ENCODE measurements around the gene UTP3. TPM values are rescaled to one million over a fixed set of nuclear protein-coding genes. Genes with fewer than 3 reads are reported as not detected.
"Not testable (repeated sequence)": the region's sequence is repeated elsewhere in the genome, so short reads cannot be mapped to it uniquely, and the experiment has no call there.

Gene UTP3
- total RNA-seq, 1 donor from 2014 or later, result 30.0 TPM

DNA sequence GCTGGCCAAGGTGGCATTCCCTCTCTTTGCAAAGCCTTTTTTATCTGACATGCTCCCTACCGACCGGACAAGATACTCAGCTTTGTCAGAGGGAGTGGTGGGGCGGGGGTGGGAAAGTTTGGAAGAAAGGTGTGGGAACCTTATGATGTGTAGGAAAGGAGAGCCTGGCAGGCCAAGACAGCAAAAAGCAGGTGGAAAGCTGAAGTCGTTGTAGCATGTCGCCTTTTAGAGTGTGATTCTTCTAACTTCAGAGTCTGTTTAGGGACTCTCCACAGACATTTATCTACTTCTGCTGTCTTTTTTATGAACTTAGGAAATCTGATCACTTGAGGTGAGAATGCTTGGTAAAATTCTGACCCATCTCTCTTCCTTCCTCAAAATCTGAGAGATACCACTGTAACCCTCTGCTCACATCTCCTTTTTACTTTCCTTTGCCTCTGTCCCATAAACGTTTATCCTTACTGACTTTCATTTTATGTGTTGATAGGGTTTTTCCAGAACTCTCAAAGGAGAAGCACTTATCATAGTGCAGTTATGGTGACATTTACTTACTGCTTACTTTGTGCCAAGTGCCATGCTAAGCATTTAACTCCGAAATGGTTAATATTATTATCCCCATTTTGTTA is 25.2 kb downstream of the UTP3 start:
- intact Hi-C loops (cut with micrococcal nuclease), result no loop called here

GRCh38 chr4:70714079-70714887 is 26.0 kb downstream of the UTP3 start:
- intact Hi-C loops (cut with micrococcal nuclease), result no loop called here

DNA sequence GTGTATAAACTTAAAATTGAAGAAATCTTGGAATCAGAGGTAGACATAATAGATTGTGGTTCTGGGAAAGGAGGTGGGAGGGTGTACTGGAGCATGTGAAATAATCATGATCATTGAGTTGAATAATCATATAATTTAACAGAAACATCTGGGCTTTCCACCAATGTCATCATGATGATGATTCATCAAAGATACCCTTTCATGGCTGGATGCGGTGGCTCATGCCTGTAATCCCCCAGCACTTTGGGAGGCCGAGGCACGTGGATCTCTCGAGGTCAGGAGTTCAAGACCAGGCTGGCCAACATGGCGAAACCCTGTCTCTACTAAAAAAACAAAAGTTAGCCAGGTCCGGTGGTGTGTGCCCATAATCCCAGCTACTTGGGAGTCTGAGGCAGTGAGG is 26.8 kb downstream of the UTP3 start:
- intact Hi-C loops (cut with micrococcal nuclease), result no loop called here

- intact Hi-C loops (cut with micrococcal nuclease), result no loop called here
Measured at GRCh38 chr4:70718811-70719604, 30.7 kb downstream of the UTP3 start.

GRCh38 chr4:70721747-70722146 is 33.4 kb downstream of the UTP3 start, which contains the start of gene RUFY3:
TSS of gene RUFY3 (plus strand) at chr4:70721964. CDS start at chr4:70722574, 610 bp downstream.
- intact Hi-C loops (cut with micrococcal nuclease), result no loop called here

- intact Hi-C loops (cut with micrococcal nuclease), result no loop called here
Measured at GRCh38 chr4:70722199-70722791, 34.0 kb downstream of the UTP3 start.

DNA sequence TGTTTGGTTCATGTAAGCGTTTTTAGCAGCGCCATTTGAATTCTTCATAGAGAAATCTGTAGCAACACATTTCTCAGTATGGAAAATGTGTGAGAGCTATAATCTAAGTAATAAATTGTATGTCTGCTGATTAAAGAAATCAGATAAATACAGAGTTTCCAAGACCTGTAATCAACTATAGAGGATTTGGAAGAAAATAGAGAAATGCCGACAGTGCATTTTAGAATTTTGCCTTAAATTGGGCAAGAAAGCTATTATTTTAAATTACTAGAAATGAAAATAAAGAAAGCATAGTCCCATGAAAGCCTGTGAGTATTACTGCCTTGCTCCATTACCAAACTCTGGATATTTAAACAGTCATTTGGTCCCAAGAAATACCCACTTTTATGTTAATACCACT is 36.1 kb downstream of the UTP3 start:
- intact Hi-C loops (cut with micrococcal nuclease), result no loop called here

DNA sequence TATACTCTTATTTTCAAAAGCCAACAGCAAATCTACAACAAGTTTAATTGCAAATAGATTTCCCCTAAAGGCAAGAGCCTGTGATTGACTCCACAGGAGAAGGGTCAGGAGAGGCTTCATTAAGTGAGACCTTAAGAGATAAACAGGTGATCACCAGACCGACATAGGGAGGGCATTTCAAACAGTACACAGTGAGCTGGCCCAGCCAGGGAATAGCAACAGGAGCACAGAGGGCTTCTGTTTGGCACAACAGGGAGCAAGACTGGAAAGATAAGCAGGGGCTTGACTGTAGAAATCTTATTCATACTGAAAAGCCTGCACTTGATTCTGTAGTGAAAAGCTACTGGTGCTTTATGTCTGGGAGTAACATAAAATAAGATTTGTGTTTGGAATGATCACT is 37.3 kb downstream of the UTP3 start:
- intact Hi-C loops (cut with micrococcal nuclease), result no loop called here

GRCh38 chr4:70726515-70726914 is 38.2 kb downstream of the UTP3 start:
- intact Hi-C loops (cut with micrococcal nuclease), result not testable (repeated sequence)

- intact Hi-C loops (cut with micrococcal nuclease), result no loop called here
Measured at GRCh38 chr4:70728091-70728490, 39.8 kb downstream of the UTP3 start.

DNA sequence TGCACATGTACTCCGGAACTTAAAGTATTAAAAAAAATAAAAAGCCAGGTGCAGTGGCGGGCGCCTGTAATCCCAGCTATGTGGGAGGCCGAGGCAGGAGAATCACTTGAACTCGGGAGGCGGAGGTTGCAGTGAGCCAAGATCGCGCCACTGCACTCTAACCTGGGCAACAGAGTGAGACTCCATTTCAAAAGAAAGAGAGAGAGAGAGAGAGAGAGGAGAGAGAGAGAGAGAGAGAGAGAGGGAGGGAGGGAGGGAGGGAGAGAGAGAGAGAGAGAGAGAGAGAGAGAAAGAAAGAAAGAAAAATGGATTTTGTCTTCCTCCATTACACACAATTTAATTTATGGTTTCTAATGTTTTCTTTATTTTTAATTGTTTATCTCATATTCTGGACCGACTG is 44.5 kb downstream of the UTP3 start:
- intact Hi-C loops (cut with micrococcal nuclease), result not testable (repeated sequence)

GRCh38 chr4:70734168-70734954 is 46.0 kb downstream of the UTP3 start:
- intact Hi-C loops (cut with micrococcal nuclease), result loop anchor here (1.0 kb wide), 3 partner anchors 29 to 105 kb away; partner anchors contain the start of genes GRSF1 and UTP3

GRCh38 chr4:70734971-70735370 is 46.6 kb downstream of the UTP3 start:
- intact Hi-C loops (cut with micrococcal nuclease), result loop anchor here (1.0 to 5.0 kb wide), 5 partner anchors 30 to 257 kb away; partner anchors contain the start of genes DCK, GRSF1, MOB1B and UTP3

DNA sequence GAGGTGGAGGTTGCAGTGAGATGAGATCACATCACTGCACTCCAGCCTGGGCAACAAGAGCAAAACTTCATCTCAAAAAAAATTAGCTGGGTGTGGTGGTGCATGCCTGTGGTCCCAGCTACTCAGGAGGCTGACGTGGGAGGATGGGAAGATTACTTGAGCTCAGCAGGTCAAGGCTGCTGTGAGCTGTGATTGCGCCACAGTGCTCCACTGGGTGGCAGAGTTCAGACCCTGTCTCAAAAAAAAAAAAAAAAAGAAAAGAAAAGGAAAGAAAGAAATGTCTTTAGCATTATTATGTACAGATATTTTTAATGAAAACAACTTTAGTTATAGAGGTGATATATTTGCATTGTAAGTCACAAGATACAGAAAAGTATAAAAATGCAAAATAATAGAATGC is 47.6 kb downstream of the UTP3 start:
- intact Hi-C loops (cut with micrococcal nuclease), result loop anchor here (1.0 to 5.0 kb wide), 2 partner anchors 166 to 256 kb away; partner anchors contain the start of genes DCK and MOB1B

DNA sequence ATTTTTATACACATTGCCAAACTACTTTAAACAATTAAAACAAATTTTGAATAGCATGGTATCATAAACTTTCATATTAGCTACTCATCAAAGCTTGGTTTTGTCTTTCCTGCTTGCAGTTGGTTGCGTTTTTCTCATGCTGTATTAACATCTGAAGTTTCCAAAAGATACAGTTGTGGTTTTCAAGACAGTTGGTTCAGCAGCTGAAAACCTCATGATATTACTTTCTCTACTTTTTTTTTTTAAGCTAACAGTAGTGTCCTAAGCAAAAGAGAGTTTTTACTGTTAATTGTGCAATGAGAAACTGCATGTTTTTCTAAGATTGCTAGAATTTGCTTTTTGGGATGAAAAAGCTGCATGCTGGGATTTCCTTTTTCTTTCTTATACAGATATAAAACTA is 48.7 kb downstream of the UTP3 start:
- intact Hi-C loops (cut with micrococcal nuclease), result loop anchor here (1.0 to 5.0 kb wide), 2 partner anchors 22 to 255 kb away; partner anchors contain the start of gene DCK

- intact Hi-C loops (cut with micrococcal nuclease), result loop anchor here (1.0 to 5.0 kb wide), 2 partner anchors 22 to 255 kb away; partner anchors contain the start of gene DCK
Measured at GRCh38 chr4:70737409-70737808, 49.1 kb downstream of the UTP3 start.

- intact Hi-C loops (cut with micrococcal nuclease), result loop anchor here (5.0 kb wide), 1 partner anchor 253 kb away; the partner anchor contains the start of gene DCK
Measured at GRCh38 chr4:70739496-70740337, 51.4 kb downstream of the UTP3 start.

Data from T-helper 2 cell treated with Interferon-gamma antibody and Interleukin-4, amounts not matched to agents 100 ng/mL and 5 ng/mL, for 36 hours (primary cell).